Bronchial epithelial cell (primary cell): ENCODE results near the gene OSBP2. TPM values are rescaled to one million over a fixed set of nuclear protein-coding genes. Genes with fewer than 3 reads are reported as not detected.
"Not testable (repeated sequence)": the region's sequence is repeated elsewhere in the genome, so short reads cannot be mapped to it uniquely, and the experiment has no call there.

Experiments
- DNase-seq: peaks from one replicate; pipeline ENCODE4 v3.0.0-alpha.2; 2010; ENCODE audit warnings: low read depth
- FAIRE-seq: peaks from 2 replicates; lab custom pipeline; 2011; peaks lifted over from hg19 to GRCh38; lab: Jason Lieb, UNC
- H3K27me3 ChIP-seq: 2 replicates; pipeline ENCODE4 v1.5.1; 2011; ENCODE audit warnings: low read length; ENCODE audit not compliant: control insufficient read depth, insufficient read depth
- H3K36me3 ChIP-seq: 2 replicates; pipeline ENCODE4 v1.5.1; 2011; ENCODE audit warnings: low read length; ENCODE audit not compliant: control insufficient read depth, insufficient read depth
- H3K4me3 ChIP-seq: 2 replicates; pipeline ENCODE4 v1.5.1; 2011; ENCODE audit warnings: mild to moderate bottlenecking, low read depth, low read length, control low read depth
- total RNA-seq: library from RNA; depleted of rRNA; stranded (reverse); fragments of >200 nt; gene quantifications from 2 replicates; pipeline ENCODE4 v1.2.1, GENCODE V29; 2014
- TF ChIP-seq, protein P1 (sequence below): IDR thresholded peaks from 2 replicates; pipeline ENCODE4 v1.5.1; 2011; ENCODE audit warnings: mild to moderate bottlenecking, moderate library complexity, low read length, control low read depth, inconsistent platforms; ENCODE audit not compliant: insufficient read depth, severe bottlenecking

OSBP2 gene
- total RNA-seq, 1 donor from 2014 or later, result 23.4 TPM

DNA sequence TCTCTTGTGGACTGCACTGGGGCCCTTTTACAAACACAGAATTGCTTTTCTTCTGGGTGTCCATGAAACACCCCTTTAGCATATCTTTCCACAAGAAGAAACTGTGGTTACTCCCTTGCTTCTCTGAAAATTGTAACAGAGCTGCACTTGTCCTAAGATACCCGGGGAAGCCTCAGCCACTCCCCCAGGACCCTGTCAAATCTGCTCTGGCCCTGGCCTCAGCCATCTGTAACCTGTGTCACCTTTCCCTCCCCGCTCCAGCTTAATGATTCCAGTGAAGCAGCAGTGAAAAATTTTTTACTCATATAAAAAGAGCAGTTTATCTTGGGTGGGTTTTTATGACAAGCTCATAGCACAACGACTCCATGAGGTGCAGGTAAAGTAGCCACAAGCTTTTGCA lies 23.6 kb upstream of the OSBP2 start:
- no peak for FAIRE-seq
- Histone ChIP-seq H3K36me3 (no peaks in the 10 kb centered on the region), H3K4me3 (no peak overlapping the region), H3K27me3 (no peaks in the 10 kb centered on the region)
- no peak for DNase-seq
- TF ChIP-seq, protein P1, sequence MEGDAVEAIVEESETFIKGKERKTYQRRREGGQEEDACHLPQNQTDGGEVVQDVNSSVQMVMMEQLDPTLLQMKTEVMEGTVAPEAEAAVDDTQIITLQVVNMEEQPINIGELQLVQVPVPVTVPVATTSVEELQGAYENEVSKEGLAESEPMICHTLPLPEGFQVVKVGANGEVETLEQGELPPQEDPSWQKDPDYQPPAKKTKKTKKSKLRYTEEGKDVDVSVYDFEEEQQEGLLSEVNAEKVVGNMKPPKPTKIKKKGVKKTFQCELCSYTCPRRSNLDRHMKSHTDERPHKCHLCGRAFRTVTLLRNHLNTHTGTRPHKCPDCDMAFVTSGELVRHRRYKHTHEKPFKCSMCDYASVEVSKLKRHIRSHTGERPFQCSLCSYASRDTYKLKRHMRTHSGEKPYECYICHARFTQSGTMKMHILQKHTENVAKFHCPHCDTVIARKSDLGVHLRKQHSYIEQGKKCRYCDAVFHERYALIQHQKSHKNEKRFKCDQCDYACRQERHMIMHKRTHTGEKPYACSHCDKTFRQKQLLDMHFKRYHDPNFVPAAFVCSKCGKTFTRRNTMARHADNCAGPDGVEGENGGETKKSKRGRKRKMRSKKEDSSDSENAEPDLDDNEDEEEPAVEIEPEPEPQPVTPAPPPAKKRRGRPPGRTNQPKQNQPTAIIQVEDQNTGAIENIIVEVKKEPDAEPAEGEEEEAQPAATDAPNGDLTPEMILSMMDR, result no peak

DNA sequence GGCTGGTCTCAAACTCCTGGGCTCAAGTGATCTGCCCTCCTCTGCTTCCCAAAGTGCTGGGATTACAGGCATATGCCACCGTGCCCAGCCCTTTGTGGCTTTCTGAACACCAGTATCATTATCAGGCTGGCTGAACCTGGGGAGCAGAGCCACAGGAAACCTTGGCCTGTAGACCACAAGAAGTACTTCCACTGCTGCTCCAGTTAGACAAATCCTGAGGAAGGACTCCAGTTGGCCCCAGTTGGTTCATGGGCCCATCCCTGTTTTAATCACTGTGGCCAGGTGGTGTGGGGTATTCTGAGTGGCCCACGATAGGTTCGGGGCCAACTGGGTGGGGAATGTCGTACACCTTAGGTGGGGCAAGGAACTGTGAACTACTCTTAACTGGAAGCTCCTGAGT lies 21.5 kb upstream of the OSBP2 start:
- H3K27me3 ChIP-seq, result no peaks in the 10 kb centered on the region
- no peaks in the 10 kb centered on the region for H3K36me3 ChIP-seq
- no peak for DNase-seq
- H3K4me3 ChIP-seq, result no peak overlapping the region
- no peak for FAIRE-seq
- TF ChIP-seq, protein P1, result no peak

DNA sequence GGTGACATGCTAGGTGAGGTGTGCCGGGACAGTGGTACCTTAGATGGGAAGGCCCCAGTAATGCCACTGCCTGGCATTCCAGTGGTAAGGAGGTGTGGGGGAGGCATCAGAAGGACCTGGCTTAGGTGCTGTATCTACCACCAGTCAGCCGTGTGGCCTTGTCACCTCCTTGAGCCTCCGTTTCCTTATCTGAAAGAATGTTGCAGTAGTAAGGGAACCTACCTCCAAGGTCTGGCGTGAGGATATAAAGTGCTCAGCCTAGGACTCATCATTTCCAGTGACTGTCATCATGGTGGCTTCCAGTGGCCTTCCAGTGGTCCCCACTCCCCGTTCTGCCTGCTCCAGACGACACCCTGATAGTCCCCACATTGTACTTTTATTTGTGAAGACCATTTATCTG lies 20.2 kb upstream of the OSBP2 start:
- Histone ChIP-seq H3K4me3 (no peak overlapping the region), H3K36me3 (no peaks in the 10 kb centered on the region), H3K27me3 (no peaks in the 10 kb centered on the region)
- FAIRE-seq (no peak), DNase-seq (no peak)
- TF ChIP-seq, protein P1, result no peak

DNA sequence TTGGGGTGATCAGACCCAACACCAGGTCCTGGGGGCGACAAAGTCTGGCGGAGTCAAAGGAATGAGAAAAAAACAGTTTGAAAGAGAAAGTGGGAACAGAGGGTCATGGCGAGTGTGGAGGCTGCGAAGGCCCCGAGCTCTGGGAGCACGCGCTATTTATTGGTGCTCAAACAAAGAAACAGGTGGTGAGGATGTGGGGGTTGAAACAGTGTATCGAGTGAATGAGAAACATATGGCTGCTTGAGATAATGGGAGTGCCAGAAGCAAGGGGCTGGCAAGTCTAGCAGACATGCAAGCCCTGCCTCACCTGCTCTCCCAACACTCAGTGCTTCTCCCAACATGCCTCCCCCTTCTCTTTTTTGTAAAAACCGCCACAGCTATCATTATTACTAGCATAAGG lies 19.2 kb upstream of the OSBP2 start:
- H3K4me3 ChIP-seq, result no peak overlapping the region
- no peaks in the 10 kb centered on the region for H3K27me3 ChIP-seq
- no peaks in the 10 kb centered on the region for H3K36me3 ChIP-seq
- FAIRE-seq (no peak), DNase-seq (no peak)
- TF ChIP-seq, protein P1, result no peak

DNA sequence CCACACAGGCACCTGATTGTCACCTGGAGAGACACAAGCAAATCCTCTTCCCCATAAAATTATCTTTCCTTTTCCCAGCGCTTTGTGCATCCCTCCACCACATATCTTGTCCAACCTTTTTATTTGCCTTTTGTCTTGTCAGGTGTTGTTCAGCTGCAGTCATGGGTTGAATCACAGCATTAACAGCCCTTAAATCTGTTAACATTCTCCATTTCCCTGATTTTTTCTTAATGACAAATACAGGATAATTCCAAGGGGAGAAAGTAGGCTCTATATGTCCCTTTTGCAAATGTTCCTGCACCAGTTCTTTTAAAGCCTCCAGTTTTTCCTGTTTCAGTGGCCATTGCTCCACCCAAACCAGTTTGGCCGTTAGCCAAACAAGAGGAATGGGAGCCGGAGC lies 18.1 kb upstream of the OSBP2 start:
- not testable (repeated sequence) for DNase-seq, FAIRE-seq, H3K4me3 ChIP-seq, H3K27me3 ChIP-seq, H3K36me3 ChIP-seq

DNA sequence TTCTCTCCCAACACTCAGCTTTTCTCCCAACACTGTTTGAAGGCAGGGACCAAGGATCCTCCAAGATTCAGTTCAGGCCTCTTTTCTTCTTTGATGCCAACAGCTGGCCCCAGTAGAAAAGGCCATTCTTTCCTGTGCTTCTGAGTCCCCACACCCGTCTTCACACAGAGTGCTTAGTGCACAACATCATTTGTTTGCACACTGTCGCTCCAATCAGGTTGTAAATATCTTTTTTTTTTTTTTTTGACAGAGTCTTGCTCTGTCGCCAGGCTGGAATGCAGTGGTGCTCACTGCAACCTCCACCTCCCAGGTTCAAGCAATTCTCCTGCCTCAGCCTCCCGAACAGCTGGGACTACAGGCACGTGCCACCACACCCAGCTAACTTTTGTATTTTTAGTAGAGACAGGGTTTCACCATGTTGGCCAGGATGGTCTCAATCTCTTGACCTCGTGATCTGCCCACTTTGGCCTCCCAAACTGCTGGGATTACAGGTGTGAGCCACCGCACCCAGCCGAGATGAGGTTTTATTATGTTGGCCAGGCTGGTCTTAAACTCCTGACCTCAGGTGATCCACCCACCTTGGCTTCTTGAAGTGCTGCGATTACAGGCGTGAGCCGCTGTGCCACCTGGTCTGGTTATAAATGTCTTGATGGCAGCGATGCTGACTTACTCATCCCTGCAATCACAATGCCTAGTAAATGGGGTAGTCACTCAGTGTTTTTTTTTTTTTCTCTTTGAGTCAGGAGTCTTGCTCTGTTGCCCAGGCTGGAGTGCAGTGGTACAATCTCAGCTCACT lies 14.6 kb upstream of the OSBP2 start:
- H3K36me3 ChIP-seq, DNase-seq, FAIRE-seq, H3K27me3 ChIP-seq, H3K4me3 ChIP-seq: not testable (repeated sequence)
